Measurements from ENCODE around the gene BPHL.
"Not testable (repeated sequence)": the region's sequence is repeated elsewhere in the genome, so short reads cannot be mapped to it uniquely, and the experiment has no call there.

GRCh38 chr6:3168046-3168445, 49.5 kb downstream of the BPHL start:
- not testable (repeated sequence) for TF ChIP-seq CTCF, POLR2A (IDR thresholded peaks at IDR 0.05)

Measured in prostate gland (tissue), 2 donors.